IMR-90 (cell line): ENCODE results near the gene GYS1. TPM values are rescaled to one million over a fixed set of nuclear protein-coding genes. Genes with fewer than 3 reads are reported as not detected.
"Not testable (repeated sequence)": the region's sequence is repeated elsewhere in the genome, so short reads cannot be mapped to it uniquely, and the experiment has no call there.

Experiments used
- ATAC-seq: fragments of 200-7000 bp; cut with Tn5 transposase; 2 replicates; pipeline ENCODE4 v1.9.1; 2020; ENCODE audit warnings: low read depth, mild to moderate bottlenecking, moderate library complexity
- BruUV-seq: library from RNA; stranded (reverse); fragments of 400-500 nt; replicated peaks from 2 replicates; lab custom pipeline; 2021; lab: Mats Ljungman, UMichigan
- CTCF ChIA-PET: fragments of 300-600 bp; formaldehyde crosslinking; extraction: SDS; loops from one replicate; lab custom pipeline; 2021; ENCODE audit warnings: antibody characterized with exemption; lab: Yijun Ruan, JAX
- POLR2A ChIA-PET: fragments of 300-600 bp; sonication (Branson Sonifier 250); formaldehyde crosslinking; loops from one replicate; lab custom pipeline; 2022; ENCODE audit warnings: antibody characterized with exemption; ENCODE audit not compliant: unreplicated experiment; lab: Charles Lee
- DNase-seq: peaks from one replicate; pipeline ENCODE4 v3.0.0; 2013
- H2AFZ ChIP-seq: replicated peaks from 2 replicates; pipeline ENCODE3; 2013; ENCODE audit warnings: low read length, mild to moderate bottlenecking; ENCODE audit not compliant: poor library complexity
- H2AK5ac ChIP-seq: 2 replicates; pipeline ENCODE4 v1.6.1; 2013; ENCODE audit warnings: low read depth, low read length, inconsistent platforms
- H2AK9ac ChIP-seq: replicated peaks from 2 replicates; pipeline ENCODE3; 2013; ENCODE audit warnings: mild to moderate bottlenecking, low read depth, low read length, moderate library complexity; ENCODE audit not compliant: poor library complexity
- H2BK120ac ChIP-seq: 2 replicates; pipeline ENCODE4 v1.6.1; 2013; ENCODE audit warnings: low read depth, low read length, inconsistent platforms
- H2BK15ac ChIP-seq: 3 replicates; pipeline ENCODE4 v1.6.1; 2013; ENCODE audit warnings: low read depth, low read length, inconsistent platforms
- H2BK20ac ChIP-seq: 2 replicates; pipeline ENCODE4 v1.6.1; 2013; ENCODE audit warnings: low read depth, mild to moderate bottlenecking, inconsistent platforms, low read length, moderate library complexity
- H2BK5ac ChIP-seq: 2 replicates; pipeline ENCODE4 v1.6.1; 2013; ENCODE audit warnings: mild to moderate bottlenecking, low read depth, low read length, inconsistent platforms; ENCODE audit not compliant: poor library complexity, severe bottlenecking
- H3K14ac ChIP-seq: replicated peaks from 2 replicates; pipeline ENCODE4 v1.6.1; 2013; ENCODE audit warnings: low read depth, low read length, inconsistent platforms
- H3K18ac ChIP-seq: 2 replicates; pipeline ENCODE4 v1.6.1; 2013; ENCODE audit warnings: low read depth, low read length, control low read depth
- H3K23ac ChIP-seq: 2 replicates; pipeline ENCODE4 v1.6.1; 2013; ENCODE audit warnings: low read depth, low read length, inconsistent platforms
- H3K27ac ChIP-seq: 2 replicates; pipeline ENCODE4 v1.5.1; 2013; ENCODE audit warnings: mild to moderate bottlenecking, control low read depth, low read length; ENCODE audit not compliant: insufficient read depth
- H3K27me3 ChIP-seq: 2 replicates; pipeline ENCODE4 v1.6.1; 2013; ENCODE audit warnings: low read length; ENCODE audit not compliant: control insufficient read depth, insufficient read depth
- H3K36me3 ChIP-seq: 2 replicates; pipeline ENCODE4 v1.6.1; 2013; ENCODE audit warnings: low read length, mixed read lengths; ENCODE audit not compliant: control insufficient read depth, insufficient read depth
- H3K4ac ChIP-seq: 2 replicates; pipeline ENCODE4 v1.6.1; 2013; ENCODE audit warnings: low read depth, low read length, inconsistent platforms
- H3K4me1 ChIP-seq: 2 replicates; pipeline ENCODE4 v1.6.1; 2013; ENCODE audit warnings: low read length, mixed read lengths; ENCODE audit not compliant: control insufficient read depth, insufficient read depth
- H3K4me2 ChIP-seq: 2 replicates; pipeline ENCODE4 v1.6.1; 2013; ENCODE audit warnings: low read depth, mild to moderate bottlenecking, control low read depth, low read length, moderate library complexity
- H3K4me3 ChIP-seq: 2 replicates; pipeline ENCODE4 v1.5.1; 2013; ENCODE audit warnings: low read depth, mild to moderate bottlenecking, control low read depth, low read length, moderate library complexity; ENCODE audit not compliant: insufficient read depth
- H3K56ac ChIP-seq: 2 replicates; pipeline ENCODE4 v1.6.1; 2013; ENCODE audit warnings: low read length, inconsistent platforms; ENCODE audit not compliant: insufficient read depth; ENCODE audit errors: extremely low read depth
- H3K79me1 ChIP-seq, 2 experiments: 2 replicates each; pipeline ENCODE4 v1.6.1; 2013; ENCODE audit warnings: low read length in 2 of 2, inconsistent platforms in 1 of 2, low read depth in 1 of 2
- H3K9ac ChIP-seq: 2 replicates; pipeline ENCODE4 v1.6.1; 2013; ENCODE audit warnings: low read depth, low read length, control low read depth
- H3K9me1 ChIP-seq: 2 replicates; pipeline ENCODE4 v1.6.1; 2013; ENCODE audit warnings: low read length, inconsistent platforms; ENCODE audit not compliant: insufficient read depth
- H3K9me3 ChIP-seq: 2 replicates; pipeline ENCODE4 v1.6.1; 2013; ENCODE audit warnings: low read length; ENCODE audit not compliant: control insufficient read depth, insufficient read depth
- H4K20me1 ChIP-seq: 2 replicates; pipeline ENCODE4 v1.6.1; 2013; ENCODE audit warnings: low read length, inconsistent platforms; ENCODE audit not compliant: insufficient read depth
- H4K5ac ChIP-seq: 2 replicates; pipeline ENCODE4 v1.6.1; 2013; ENCODE audit warnings: mild to moderate bottlenecking, low read depth, low read length, control low read depth
- H4K8ac ChIP-seq, 2 experiments: 2 replicates each; pipeline ENCODE4 v1.6.1; 2013; ENCODE audit warnings: low read depth in 2 of 2, low read length in 2 of 2, control low read depth in 1 of 2, inconsistent platforms in 1 of 2
- H4K91ac ChIP-seq: 2 replicates; pipeline ENCODE4 v1.6.1; 2013; ENCODE audit warnings: low read depth, low read length, inconsistent platforms; ENCODE audit not compliant: insufficient read depth
- FOS ChIP-seq: fragments of 150-350 bp; IDR thresholded peaks from 2 replicates; pipeline ENCODE4 v1.6.1; 2016; ENCODE audit warnings: low read depth, low read length
- WGBS, 2 experiments: methylation state at CpG; one replicate each; pipeline versions ENCODE4 v1.1.5 to v1.1.7; 2013; ENCODE audit warnings: missing lambda C conversion rate in 2 of 2; ENCODE audit not compliant: insufficient read length in 1 of 2; ENCODE audit errors: extremely low coverage in 2 of 2; 5-methylcytosine and 5-hydroxymethylcytosine counted together
- dilution Hi-C: fragments of 300-500 bp; cut with HindIII; formaldehyde crosslinking; loops from one replicate; pipeline ENCODE4 v1.14.3; 2018; ENCODE audit warnings: low sequenced_read_pairs; ENCODE audit not compliant: unreplicated experiment
- in situ Hi-C: fragments of 300-500 bp; cut with MboI; formaldehyde crosslinking; loops from 3 replicates; pipeline ENCODE4 v1.14.3; 2019; ENCODE audit warnings: low sequenced_read_pairs, inconsistent platforms, mixed read lengths
- intact Hi-C: fragments of 100-400 bp; cut with micrococcal nuclease; formaldehyde crosslinking; loops from 2 replicates; pipeline ENCODE4 v1.10.0; 2022
- polyA plus RNA-seq, 3 experiments: library from polyadenylated mRNA; depleted of rRNA; stranded (reverse); fragments of >200 nt; gene quantifications; 2 replicates each; pipeline ENCODE4 v1.2.3, GENCODE V29; 2012; ENCODE audit warnings: low replicate concordance in 1 of 3
- total RNA-seq: library from RNA; depleted of rRNA; stranded (reverse); fragments of >200 nt; gene quantifications from 2 replicates; pipeline ENCODE4 v1.2.3, GENCODE V29; 2012

GYS1 gene
- total and polyA plus RNA-seq, 2 of the 4 experiments (the other 2 are of a cell fraction): 38.7 to 72.2 TPM

DNA sequence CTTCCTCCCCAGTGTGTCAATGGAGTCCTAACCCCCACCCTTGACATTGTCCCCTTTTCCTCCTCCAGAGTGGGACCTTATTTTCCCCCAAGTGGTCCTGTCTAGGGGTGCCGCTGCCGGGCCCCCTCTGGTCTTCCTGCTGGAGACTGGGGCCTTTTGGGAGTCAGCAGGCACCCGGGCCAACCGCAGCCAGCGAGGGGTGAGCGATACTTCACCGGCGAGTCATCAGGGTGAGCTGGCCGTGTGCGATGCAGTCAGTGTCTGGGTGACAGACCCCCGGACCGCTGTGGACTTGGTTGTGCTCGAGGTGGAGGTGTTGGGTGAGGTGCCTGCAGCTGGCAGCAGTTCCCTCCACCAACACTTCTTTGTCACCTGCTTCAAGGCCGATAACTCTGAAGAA is 36.6 kb upstream of the GYS1 start:
- H2AFZ ChIP-seq, H3K4me2 ChIP-seq, H3K27me3 ChIP-seq, H3K27ac ChIP-seq, CTCF ChIA-PET, H3K23ac ChIP-seq, in situ Hi-C loops, H3K4me3 ChIP-seq, H3K36me3 ChIP-seq, intact Hi-C loops, H3K9me1 ChIP-seq, H3K79me1 ChIP-seq, BruUV-seq, H2BK5ac ChIP-seq, H3K9me3 ChIP-seq, H3K18ac ChIP-seq, H4K5ac ChIP-seq, dilution Hi-C loops, H3K4me1 ChIP-seq, H3K56ac ChIP-seq, POLR2A ChIA-PET, H3K9ac ChIP-seq, H3K14ac ChIP-seq, H4K20me1 ChIP-seq: not testable (repeated sequence)
- H2BK120ac ChIP-seq: peak overlapping the region; percentile 81
- peak overlapping the region; percentile 9; the same call in 1 of the 3 replicates for H2BK15ac ChIP-seq
- H2AK5ac ChIP-seq: peak overlapping the region; percentile 50; the same call in 1 of the 2 replicates
- DNase-seq: peak; percentile 38
- no CpG with 5 or more reads among the region's 14 CpGs for WGBS, 2 experiments
- H2AK9ac ChIP-seq: peak overlapping the region; percentile 42
- H4K91ac ChIP-seq: peak overlapping the region; percentile 68; the same call in 1 of the 2 replicates
- peak overlapping the region; percentile 87; the same call in 1 of the 2 replicates for H2BK20ac ChIP-seq
- ATAC-seq: peak; percentile 78
- H4K8ac ChIP-seq: peak overlapping the region; percentile 52 to 57; a peak in 2 of 4 replicates
- H3K4ac ChIP-seq: peak overlapping the region; percentile 65
- peak; percentile 45; the same call in 1 of the 2 replicates for TF ChIP-seq FOS

DNA sequence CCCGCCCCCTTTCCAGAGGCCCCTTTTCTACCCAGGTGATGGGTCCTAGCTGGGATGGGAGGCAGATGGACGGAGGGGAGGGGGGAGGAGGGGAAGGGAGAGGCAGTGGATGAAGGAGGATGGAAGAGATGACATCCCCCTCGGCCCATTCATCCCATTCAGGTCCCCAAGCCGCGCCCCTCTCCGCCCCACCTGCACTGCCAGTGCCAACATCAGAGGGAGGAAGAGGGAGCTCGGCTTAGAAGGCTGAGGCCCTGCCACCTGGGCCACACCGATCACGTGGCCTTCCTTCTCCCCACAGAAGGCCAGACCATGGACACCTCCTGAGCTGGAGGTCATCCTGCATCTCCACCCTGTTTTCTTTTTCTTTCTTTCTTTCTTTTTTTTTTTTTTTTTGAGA is 35.6 kb upstream of the GYS1 start:
- BruUV-seq, H2BK15ac ChIP-seq, H2AK5ac ChIP-seq, H3K4me2 ChIP-seq, H2BK20ac ChIP-seq, H4K8ac ChIP-seq, H3K36me3 ChIP-seq, intact Hi-C loops, H3K14ac ChIP-seq, H3K4me3 ChIP-seq, H3K27me3 ChIP-seq, H2BK120ac ChIP-seq, H3K9me1 ChIP-seq, H4K91ac ChIP-seq, H3K18ac ChIP-seq, CTCF ChIA-PET, dilution Hi-C loops, H4K20me1 ChIP-seq, H3K9me3 ChIP-seq, H3K79me1 ChIP-seq, H2AFZ ChIP-seq, ATAC-seq, H3K4me1 ChIP-seq, H3K56ac ChIP-seq, H3K9ac ChIP-seq, H3K4ac ChIP-seq, in situ Hi-C loops, H4K5ac ChIP-seq, DNase-seq, H2BK5ac ChIP-seq, H3K23ac ChIP-seq, H3K27ac ChIP-seq, H2AK9ac ChIP-seq: not testable (repeated sequence)
- no CpG with 5 or more reads among the region's 9 CpGs for WGBS, 2 experiments
- POLR2A ChIA-PET: interaction anchor here (0.6 kb wide), 1 partner anchor 421 kb away, joined by 6 read pairs; no protein-coding TSS in a partner anchor
